HFF-Myc (cell line): Measurements from ENCODE around the gene SPATS1.
"Not testable (repeated sequence)": the region's sequence is repeated elsewhere in the genome, so short reads cannot be mapped to it uniquely, and the experiment has no call there.

Source experiments
- DNase-seq: peaks from one replicate; pipeline ENCODE4 v3.0.0-alpha.2; 2011; ENCODE audit warnings: low read depth; ENCODE audit errors: extremely low read depth
- H3K4me3 ChIP-seq: replicated peaks from 2 replicates; pipeline ENCODE4 v1.5.1; 2011; ENCODE audit warnings: low read depth, mild to moderate bottlenecking, control low read depth, low read length
- CTCF ChIP-seq: IDR thresholded peaks from 2 replicates; pipeline ENCODE4 v1.5.1; 2012; ENCODE audit warnings: mild to moderate bottlenecking, low read depth, low read length, control low read depth; ENCODE audit errors: missing control alignments

Gene SPATS1

GRCh38 chr6:44316481-44316880, 26.0 kb upstream of the SPATS1 start:
- H3K4me3 ChIP-seq, result no peak overlapping the region
- DNase-seq, result no peak
- TF ChIP-seq CTCF, result no peak

- not testable (repeated sequence) for H3K4me3 ChIP-seq, DNase-seq
Measured at GRCh38 chr6:44317136-44317631, 25.3 kb upstream of the SPATS1 start.

GRCh38 chr6:44321210-44321609, 21.2 kb upstream of the SPATS1 start:
- no peak for DNase-seq
- no peak overlapping the region for H3K4me3 ChIP-seq
- TF ChIP-seq CTCF, result no peak

GRCh38 chr6:44327096-44327495, 15.4 kb upstream of the SPATS1 start:
- no peak overlapping the region for H3K4me3 ChIP-seq
- TF ChIP-seq CTCF, result no peak
- no peak for DNase-seq

GRCh38 chr6:44327760-44328159, 14.7 kb upstream of the SPATS1 start:
- TF ChIP-seq CTCF, result no peak

GRCh38 chr6:44328203-44328602, 14.2 kb upstream of the SPATS1 start:
- H3K4me3 ChIP-seq, DNase-seq: not testable (repeated sequence)

More at GRCh38 chr6:44327760-44328159, 14.7 kb upstream of the SPATS1 start:
- no peak for DNase-seq
- H3K4me3 ChIP-seq, result no peak overlapping the region

- H3K4me3 ChIP-seq, result no peak overlapping the region
- no peak for TF ChIP-seq CTCF
- no peak for DNase-seq
Measured at GRCh38 chr6:44329858-44330257, 12.6 kb upstream of the SPATS1 start.

GRCh38 chr6:44332585-44332984, 9.9 kb upstream of the SPATS1 start:
- no peak for DNase-seq
- TF ChIP-seq CTCF, result no peak
- H3K4me3 ChIP-seq, result no peak overlapping the region
